OCI-LY1 (cell line): Measurements from ENCODE around the gene BCKDHB.

Source experiments
- H2AFZ ChIP-seq: fragments of 200-600 bp; sonication (generic), shearing (Covaris generic); 2 replicates; pipeline ENCODE4 v1.6.0; 2014; ENCODE audit warnings: antibody characterized with exemption, mild to moderate bottlenecking, low read length
- H3F3A ChIP-seq: fragments of 200-600 bp; sonication (generic), shearing (Covaris generic); 2 replicates; pipeline ENCODE4 v1.6.0; 2014; ENCODE audit warnings: mild to moderate bottlenecking, antibody characterized with exemption, low read length, moderate library complexity; ENCODE audit not compliant: insufficient read depth
- H3K27ac ChIP-seq: fragments of 200-600 bp; sonication (generic); 2 replicates; pipeline ENCODE4 v1.5.1; 2014; ENCODE audit warnings: low read length, mixed run types, mild to moderate bottlenecking, low read depth; ENCODE audit not compliant: poor library complexity, severe bottlenecking
- H3K27me3 ChIP-seq: fragments of 200-600 bp; sonication (generic); 2 replicates; pipeline ENCODE4 v1.6.0; 2014; ENCODE audit warnings: antibody characterized with exemption, mild to moderate bottlenecking, low read length, moderate library complexity; ENCODE audit not compliant: insufficient read depth
- H3K36me3 ChIP-seq: fragments of 200-600 bp; sonication (generic); 2 replicates; pipeline ENCODE4 v1.6.1; 2014; ENCODE audit warnings: mild to moderate bottlenecking, antibody characterized with exemption, low read length, moderate library complexity, mixed read lengths; ENCODE audit not compliant: insufficient read depth
- H3K4me1 ChIP-seq: fragments of 200-600 bp; sonication (generic); 2 replicates; pipeline ENCODE4 v1.5.1; 2014; ENCODE audit warnings: mild to moderate bottlenecking, low read length, moderate library complexity; ENCODE audit not compliant: insufficient read depth, severe bottlenecking
- H3K4me2 ChIP-seq: fragments of 200-600 bp; sonication (generic), shearing (Covaris generic); 2 replicates; pipeline ENCODE4 v1.6.1; 2014; ENCODE audit warnings: low read length
- H3K4me3 ChIP-seq: fragments of 200-600 bp; sonication (generic); 2 replicates; pipeline ENCODE4 v1.5.1; 2014; ENCODE audit warnings: low read length, low read depth, mild to moderate bottlenecking, mixed read lengths; ENCODE audit not compliant: poor library complexity, severe bottlenecking
- H3K79me2 ChIP-seq: fragments of 200-600 bp; shearing (Covaris generic); 2 replicates; pipeline ENCODE4 v1.6.1; 2016; ENCODE audit warnings: mixed run types, low read length, mixed read lengths; ENCODE audit not compliant: insufficient read depth
- H3K9ac ChIP-seq: fragments of 200-600 bp; sonication (generic), shearing (Covaris generic); 2 replicates; pipeline ENCODE4 v1.6.1; 2014; ENCODE audit warnings: mild to moderate bottlenecking, low read length, mixed read lengths
- H3K9me2 ChIP-seq: fragments of 200-600 bp; sonication (generic), shearing (Covaris generic); 2 replicates; pipeline ENCODE4 v1.6.1; 2014; ENCODE audit warnings: low read depth, mild to moderate bottlenecking, low read length, mixed read lengths
- H3K9me3 ChIP-seq: fragments of 200-600 bp; shearing (Covaris generic); 2 replicates; pipeline ENCODE4 v1.6.1; 2014; ENCODE audit warnings: low read length, mixed read lengths
- H4K20me1 ChIP-seq: fragments of 200-600 bp; sonication (generic), shearing (Covaris generic); 2 replicates; pipeline ENCODE4 v1.6.0; 2016; ENCODE audit warnings: mild to moderate bottlenecking, low read length; ENCODE audit not compliant: insufficient read depth
- EZH2 ChIP-seq: fragments of 200-600 bp; sonication (generic), shearing (Covaris generic); IDR thresholded peaks from 2 replicates; pipeline ENCODE4 v1.8.0; 2017; ENCODE audit warnings: borderline replicate concordance, mixed run types, mild to moderate bottlenecking, antibody characterized with exemption, low read length, moderate library complexity, mixed read lengths
- TF ChIP-seq, protein P1 (sequence below): fragments of 200-600 bp; sonication (generic), shearing (Covaris generic); IDR thresholded peaks from 2 replicates; pipeline ENCODE4 v1.5.1; 2017; ENCODE audit warnings: mild to moderate bottlenecking, antibody characterized with exemption, low read length, moderate library complexity, mixed read lengths

The BCKDHB gene

GRCh38 chr6:80233958-80234357 is 127.5 kb downstream of the BCKDHB start:
- Histone ChIP-seq H3K27me3 (no peaks in the 10 kb centered on the region), H3K27ac (no peak overlapping the region), H3K4me3 (no peak overlapping the region), H3K79me2 (no peaks in the 10 kb centered on the region), H4K20me1 (no peaks in the 10 kb centered on the region), H3K9ac (no peak overlapping the region), H3K4me2 (no peak overlapping the region), H3K36me3 (no peaks in the 10 kb centered on the region), H3K9me3 (no peaks in the 10 kb centered on the region), H3K9me2 (no peaks in the 10 kb centered on the region), H3F3A (no peaks in the 10 kb centered on the region), H3K4me1 (no peaks in the 10 kb centered on the region), H2AFZ (no peak overlapping the region)
- TF ChIP-seq EZH2, result no peak
- TF ChIP-seq, protein P1, sequence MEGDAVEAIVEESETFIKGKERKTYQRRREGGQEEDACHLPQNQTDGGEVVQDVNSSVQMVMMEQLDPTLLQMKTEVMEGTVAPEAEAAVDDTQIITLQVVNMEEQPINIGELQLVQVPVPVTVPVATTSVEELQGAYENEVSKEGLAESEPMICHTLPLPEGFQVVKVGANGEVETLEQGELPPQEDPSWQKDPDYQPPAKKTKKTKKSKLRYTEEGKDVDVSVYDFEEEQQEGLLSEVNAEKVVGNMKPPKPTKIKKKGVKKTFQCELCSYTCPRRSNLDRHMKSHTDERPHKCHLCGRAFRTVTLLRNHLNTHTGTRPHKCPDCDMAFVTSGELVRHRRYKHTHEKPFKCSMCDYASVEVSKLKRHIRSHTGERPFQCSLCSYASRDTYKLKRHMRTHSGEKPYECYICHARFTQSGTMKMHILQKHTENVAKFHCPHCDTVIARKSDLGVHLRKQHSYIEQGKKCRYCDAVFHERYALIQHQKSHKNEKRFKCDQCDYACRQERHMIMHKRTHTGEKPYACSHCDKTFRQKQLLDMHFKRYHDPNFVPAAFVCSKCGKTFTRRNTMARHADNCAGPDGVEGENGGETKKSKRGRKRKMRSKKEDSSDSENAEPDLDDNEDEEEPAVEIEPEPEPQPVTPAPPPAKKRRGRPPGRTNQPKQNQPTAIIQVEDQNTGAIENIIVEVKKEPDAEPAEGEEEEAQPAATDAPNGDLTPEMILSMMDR, result no peak

GRCh38 chr6:80234401-80234800 is 127.9 kb downstream of the BCKDHB start:
- no peaks in the 10 kb centered on the region for H3K4me1 ChIP-seq
- no peaks in the 10 kb centered on the region for H3F3A ChIP-seq
- TF ChIP-seq, protein P1, result no peak
- TF ChIP-seq EZH2, result no peak
- H3K27me3 ChIP-seq, result no peaks in the 10 kb centered on the region
- H3K9ac ChIP-seq, result no peak overlapping the region
- no peak overlapping the region for H3K27ac ChIP-seq
- no peaks in the 10 kb centered on the region for H4K20me1 ChIP-seq
- H3K4me2 ChIP-seq, result no peak overlapping the region
- no peak overlapping the region for H3K4me3 ChIP-seq
- no peaks in the 10 kb centered on the region for H3K9me3 ChIP-seq
- no peaks in the 10 kb centered on the region for H3K36me3 ChIP-seq
- H2AFZ ChIP-seq, result no peak overlapping the region
- H3K9me2 ChIP-seq, result no peaks in the 10 kb centered on the region
- no peaks in the 10 kb centered on the region for H3K79me2 ChIP-seq

GRCh38 chr6:80234908-80235307 is 128.4 kb downstream of the BCKDHB start:
- Histone ChIP-seq H4K20me1 (no peaks in the 10 kb centered on the region), H3K27ac (no peak overlapping the region), H3K4me3 (no peak overlapping the region), H3K36me3 (no peaks in the 10 kb centered on the region), H3K79me2 (no peaks in the 10 kb centered on the region), H2AFZ (no peak overlapping the region), H3K9me2 (no peaks in the 10 kb centered on the region), H3K4me1 (no peaks in the 10 kb centered on the region), H3K27me3 (no peaks in the 10 kb centered on the region), H3F3A (no peaks in the 10 kb centered on the region), H3K9me3 (no peaks in the 10 kb centered on the region), H3K9ac (no peak overlapping the region), H3K4me2 (no peak overlapping the region)
- TF ChIP-seq, protein P1, result no peak
- no peak for TF ChIP-seq EZH2
